A549 (cell line): Measurements from ENCODE around the gene C19orf33. TPM values are rescaled to one million over a fixed set of nuclear protein-coding genes. Genes with fewer than 3 reads are reported as not detected.

ENCODE experiments used
- ATAC-seq, 2 experiments: fragments of 200-7000 bp in 1 of 2; fragments of >200 bp in 1 of 2; cut with Nextera tagmentation in 1 of 2; cut with Tn5 transposase in 1 of 2; 3 replicates each; pipeline versions ENCODE4 v1.8.0 to v1.9.1; 2018 to 2020; ENCODE audit warnings: mild to moderate bottlenecking in 1 of 2, moderate library complexity in 1 of 2
- CTCF ChIA-PET: fragments of 300-600 bp; sonication (Branson Sonifier 250); formaldehyde crosslinking; extraction: SDS; loops from one replicate; lab custom pipeline; 2021; ENCODE audit warnings: antibody characterized with exemption, inconsistent platforms; lab: Yijun Ruan, JAX
- POLR2A ChIA-PET: fragments of 350-600 bp; formaldehyde crosslinking; extraction: SDS; loops from one replicate; lab custom pipeline; 2021; ENCODE audit warnings: antibody characterized with exemption, inconsistent platforms; lab: Yijun Ruan, JAX
- DNase-seq, 2 experiments: peaks; one replicate each; pipeline versions ENCODE4 v3.0.0 to v3.0.0-alpha.2; 2011 to 2016; ENCODE audit warnings: low read depth in 1 of 2, low spot score in 1 of 2
- FAIRE-seq: peaks from 2 replicates; lab custom pipeline; 2011; peaks lifted over from hg19 to GRCh38; lab: Jason Lieb, UNC
- H3K27ac ChIP-seq, 2 experiments: fragments of >200 bp; sonication (Bioruptor Twin); formaldehyde crosslinking; 3 replicates each; pipeline ENCODE4 v1.5.1; 2016 to 2017
- H3K4me1 ChIP-seq: fragments of >200 bp; sonication (Bioruptor Twin); formaldehyde crosslinking; 3 replicates; pipeline ENCODE4 v1.6.1; 2016
- H3K4me2 ChIP-seq: fragments of >200 bp; sonication (Bioruptor Twin); formaldehyde crosslinking; 3 replicates; pipeline ENCODE4 v1.6.1; 2016
- H3K4me3 ChIP-seq: fragments of >200 bp; sonication (Bioruptor Twin); formaldehyde crosslinking; 3 replicates; pipeline ENCODE4 v1.5.1; 2016
- H3K9me3 ChIP-seq: fragments of >200 bp; sonication (Bioruptor Twin); formaldehyde crosslinking; 3 replicates; pipeline ENCODE4 v1.6.1; 2016
- ATOH8 ChIP-seq: fragments of 250-450 bp; sonication (Bioruptor Pico); IDR thresholded peaks from 2 replicates; pipeline ENCODE4 v1.5.0; 2020; ENCODE audit warnings: low read depth, mild to moderate bottlenecking, moderate library complexity
- CHD2 ChIP-seq: fragments of 150-350 bp; IDR thresholded peaks from 2 replicates; pipeline ENCODE4 v1.6.1; 2014; ENCODE audit warnings: low read length; ENCODE audit not compliant: partially characterized antibody
- CHD4 ChIP-seq: fragments of 200-600 bp; sonication (generic); IDR thresholded peaks from 2 replicates; pipeline ENCODE4 v1.6.1; 2016; ENCODE audit warnings: antibody characterized with exemption, mild to moderate bottlenecking, borderline replicate concordance
- E2F6 ChIP-seq: IDR thresholded peaks from 2 replicates; pipeline ENCODE4 v1.6.1; 2012; ENCODE audit warnings: low read depth, borderline replicate concordance
- ESRRA ChIP-seq: fragments of 150-350 bp; IDR thresholded peaks from 2 replicates; pipeline ENCODE4 v1.6.1; 2014; ENCODE audit warnings: mild to moderate bottlenecking, low read length, borderline replicate concordance
- HES2 ChIP-seq: fragments of >200 bp; sonication (Bioruptor Twin); formaldehyde crosslinking; IDR thresholded peaks from 2 replicates; pipeline ENCODE4 v1.6.1; 2016
- HOXB5 ChIP-seq: fragments of 250-450 bp; sonication (Bioruptor Pico); IDR thresholded peaks from 2 replicates; pipeline ENCODE4 v1.5.0; 2020; ENCODE audit warnings: mild to moderate bottlenecking, moderate library complexity
- KDM1A ChIP-seq: fragments of 200-600 bp; sonication (generic); IDR thresholded peaks from 2 replicates; pipeline ENCODE4 v1.6.1; 2016; ENCODE audit warnings: low read depth, mild to moderate bottlenecking
- NPAS2 ChIP-seq: fragments of 250-450 bp; sonication (Bioruptor Pico); IDR thresholded peaks from 2 replicates; pipeline ENCODE4 v1.8.0; 2022; ENCODE audit warnings: mild to moderate bottlenecking, moderate library complexity, borderline replicate concordance
- POLR2A ChIP-seq: IDR thresholded peaks from 2 replicates; pipeline ENCODE4 v1.6.1; 2012; ENCODE audit warnings: mild to moderate bottlenecking, low read length
- RAD21 ChIP-seq, 2 experiments: fragments of >200 bp in 1 of 2; sonication (Bioruptor Twin) in 1 of 2; formaldehyde crosslinking in 1 of 2; IDR thresholded peaks in 1 of 2; conservative IDR thresholded peaks in 1 of 2; 2 replicates in 1 of 2; 3 replicates in 1 of 2; pipeline ENCODE4 v1.6.1; 2012 to 2018; ENCODE audit warnings: inconsistent platforms in 1 of 2
- REST ChIP-seq: fragments of 200-600 bp; sonication (generic); IDR thresholded peaks from 2 replicates; pipeline ENCODE4 v1.6.1; 2016; ENCODE audit warnings: antibody characterized with exemption, mild to moderate bottlenecking, moderate library complexity
- RNF2 ChIP-seq: fragments of 200-600 bp; sonication (generic); IDR thresholded peaks from 2 replicates; pipeline ENCODE4 v1.6.1; 2016; ENCODE audit warnings: low read depth, mild to moderate bottlenecking, antibody characterized with exemption, moderate library complexity, borderline replicate concordance
- TFCP2L1 ChIP-seq: fragments of 250-450 bp; sonication (Bioruptor Pico); IDR thresholded peaks from 2 replicates; pipeline ENCODE4 v1.5.0; 2021; ENCODE audit warnings: mild to moderate bottlenecking
- ZFP36 ChIP-seq: fragments of 450-650 bp; IDR thresholded peaks from 2 replicates; pipeline ENCODE4 v1.6.1; 2014; ENCODE audit warnings: borderline replicate concordance; ENCODE audit not compliant: partially characterized antibody
- WGBS: methylation state at CpG from one replicate; pipeline ENCODE4 v1.1.6; 2017; ENCODE audit errors: missing lambda C conversion rate; 5-methylcytosine and 5-hydroxymethylcytosine counted together
- polyA plus RNA-seq, 4 experiments: library from polyadenylated mRNA; depleted of rRNA in 3 of 4; stranded (reverse); fragments of >200 nt; fragmentation: RNase III in 1 of 4; extraction: RNeasy Plus Mini Kit Qiagen cat#74134 plus additional on column Dnase treatment in 1 of 4; gene quantifications; 2 replicates in 3 of 4; 3 replicates in 1 of 4; pipeline ENCODE4 v1.2.3, GENCODE V29; 2011 to 2017

The C19orf33 gene
- polyA plus RNA-seq, 2 of the 4 experiments (the other 2 are of a cell fraction), result 302 to 489 TPM

- Histone ChIP-seq H3K9me3 (no peaks in the 10 kb centered on the region), H3K4me2 (no peak overlapping the region), H3K4me3 (no peak overlapping the region), H3K4me1 (0 out of 3 replicates have a peak, but pooled peaks cover 3% of the 10 kb centered on the region), H3K27ac (no peak overlapping the region)
- 85% methylated on average over 11 of the region's 11 CpGs for WGBS
- FAIRE-seq (no peak), ATAC-seq (no peak; a peak in 1 of 6 replicates), DNase-seq (no peak)
- POLR2A ChIA-PET, result interaction anchor here (0.6 to 0.8 kb wide), 2 partner anchors 16 to 17 kb away, joined by 3 to 4 read pairs; no protein-coding TSS in a partner anchor
- CTCF ChIA-PET, result interaction anchor here (0.7 to 20.5 kb wide), 8 partner anchors 13 to 419 kb away, joined by 3 to 1052 read pairs (median 6); partner anchors contain the start of genes C19orf33, CATSPERG, PPP1R14A and PSMD8
- peak; percentile 37 for TF ChIP-seq ZFP36
- TF ChIP-seq RAD21 (conservative IDR thresholded peaks at IDR 0.05 in 1 of 2, IDR thresholded peaks at IDR 0.05 in 1 of 2), result no peak
Observed at GRCh38 chr19:38321646-38322196, 17.7 kb downstream of the C19orf33 start.

- Histone ChIP-seq H3K4me2 (no peak overlapping the region), H3K9me3 (no peaks in the 10 kb centered on the region), H3K4me1 (0 out of 3 replicates have a peak, but pooled peaks cover 3% of the 10 kb centered on the region), H3K27ac (no peak overlapping the region), H3K4me3 (no peak overlapping the region)
- POLR2A ChIA-PET, result no interaction called here
- WGBS, result 70% methylated on average over 7 of the region's 7 CpGs
- CTCF ChIA-PET, result interaction anchor here (2.0 to 20.5 kb wide), 4 partner anchors 11 to 421 kb away, joined by 6 to 1052 read pairs (median 48); partner anchors contain the start of genes CATSPERG and PPP1R14A
- TF ChIP-seq ATOH8 (CRISPR knock-in tag), result no peak
- TF ChIP-seq NPAS2 (CRISPR knock-in tag), result no peak
- TF ChIP-seq ESRRA, result no peak
- TF ChIP-seq KDM1A, result no peak
- ATAC-seq (no peak), DNase-seq (no peak), FAIRE-seq (no peak)
Observed at GRCh38 chr19:38323291-38323690, 19.2 kb downstream of the C19orf33 start.

GRCh38 chr19:38324431-38324830 lies 20.4 kb downstream of the C19orf33 start:
- no peak overlapping the region for H3K4me2 ChIP-seq
- FAIRE-seq (peak; percentile 13), ATAC-seq (no peak), DNase-seq (no peak)
- TF ChIP-seq ATOH8 (CRISPR knock-in tag) (no peak), HES2 (no peak), CHD2 (no peak), ZFP36 (no peak), POLR2A (no peak), E2F6 (no peak), HOXB5 (CRISPR knock-in tag) (no peak), REST (no peak), RNF2 (no peak), TFCP2L1 (CRISPR knock-in tag) (no peak), CHD4 (no peak)
- ChIA-PET POLR2A (no interaction called here), CTCF (interaction anchor here (4.3 to 20.5 kb wide), 2 partner anchors 11 to 79 kb away, joined by 28 to 1052 read pairs; partner anchors contain the start of genes CATSPERG and PPP1R14A)
- H3K4me3 ChIP-seq, result no peak overlapping the region
- 75% methylated on average over 4 of the region's 4 CpGs for WGBS
- no peak overlapping the region for H3K27ac ChIP-seq
- no peaks in the 10 kb centered on the region for H3K9me3 ChIP-seq
- 0 out of 3 replicates have a peak, but pooled peaks cover 3% of the 10 kb centered on the region for H3K4me1 ChIP-seq
